Gastrocnemius medialis (tissue), 4 donors: ENCODE results near the gene SLC6A6. TPM values are rescaled to one million over a fixed set of nuclear protein-coding genes. Genes with fewer than 3 reads are reported as not detected.
"Not testable (repeated sequence)": the region's sequence is repeated elsewhere in the genome, so short reads cannot be mapped to it uniquely, and the experiment has no call there.

ENCODE experiments used
- ATAC-seq, 2 donors: fragments of 150-250 bp; one replicate each; pipeline ENCODE4 v1.9.1; 2016
- DNase-seq, 2 donors: peaks; one replicate each; pipeline ENCODE4 v3.0.0-alpha.2; 2019
- H3K27ac ChIP-seq, 4 donors: fragments of 200-600 bp; sonication (generic); 1 replicate in 1 of 4; 2 replicates in 3 of 4; pipeline ENCODE4 v1.5.1; 2016 to 2018; ENCODE audit warnings: mild to moderate bottlenecking in 2 of 4, moderate library complexity in 1 of 4
- H3K27me3 ChIP-seq, 3 donors: fragments of 200-600 bp; sonication (generic) in 2 of 3; 1 replicate in 1 of 3; 2 replicates in 2 of 3; pipeline versions ENCODE4 v1.5.1 to v1.6.0; 2016 to 2019; ENCODE audit warnings: mild to moderate bottlenecking in 1 of 3, moderate library complexity in 1 of 3
- H3K36me3 ChIP-seq, 2 donors: fragments of 200-600 bp; sonication (generic) in 1 of 2; one replicate each; pipeline ENCODE4 v1.5.1; 2017 to 2018
- H3K4me1 ChIP-seq, 2 donors: fragments of 200-600 bp; sonication (generic) in 1 of 2; one replicate each; pipeline ENCODE4 v1.5.1; 2016 to 2017; ENCODE audit warnings: mild to moderate bottlenecking in 2 of 2
- H3K4me3 ChIP-seq, 4 donors: fragments of 200-600 bp; sonication (generic) in 3 of 4; 1 replicate in 1 of 4; 2 replicates in 3 of 4; pipeline ENCODE4 v1.5.1; 2016 to 2019; ENCODE audit warnings: mild to moderate bottlenecking in 2 of 4
- H3K9me3 ChIP-seq, 3 donors: fragments of 200-600 bp; sonication (generic) in 2 of 3; 1 replicate in 1 of 3; 2 replicates in 2 of 3; pipeline ENCODE4 v1.5.1; 2016 to 2019
- CTCF ChIP-seq, 5 experiments: fragments of 450-650 bp in 3 of 5; fragments of 200-600 bp in 2 of 5; sonication (generic) in 2 of 5; IDR thresholded peaks in 4 of 5; conservative IDR thresholded peaks in 1 of 5; 1 replicate in 4 of 5; 2 replicates in 1 of 5; pipeline ENCODE4 v1.5.1; 2016 to 2019; ENCODE audit warnings: antibody characterized with exemption in 5 of 5, mild to moderate bottlenecking in 3 of 5, moderate library complexity in 3 of 5
- POLR2A ChIP-seq, 2 donors: fragments of 450-650 bp; IDR thresholded peaks; one replicate each; pipeline ENCODE4 v1.6.1; 2017; ENCODE audit warnings: antibody characterized with exemption in 2 of 2, mild to moderate bottlenecking in 2 of 2, moderate library complexity in 2 of 2
- in situ Hi-C, 4 donors: fragments of 200-750 bp; cut with MboI; loops; one replicate each; pipeline versions ENCODE4 v1.15.0 to v1.8.0; 2017; ENCODE audit warnings: low sequenced_read_pairs in 4 of 4
- intact Hi-C: fragments of 100-400 bp; cut with DNase I; formaldehyde crosslinking; loops from one replicate; pipeline ENCODE4 v1.15.1; 2023; ENCODE audit warnings: low total_unique reads
- total RNA-seq, 4 donors: library from RNA; depleted of rRNA; stranded (reverse); fragments of >200 nt; gene quantifications; one replicate each; pipeline versions ENCODE4 v1.1.0 to v1.2.3, GENCODE V29; 2016

Gene SLC6A6
- total RNA-seq, 4 donors from 2014 or later: 42.1 to 119 (median 88.7) TPM

- intact Hi-C loops (loop anchor here (2.0 to 5.0 kb wide), 4 partner anchors 18 to 112 kb away; no protein-coding TSS in a partner anchor), in situ Hi-C loops (no loop called here)
- Histone ChIP-seq H3K4me3 (no peak overlapping the region), H3K27ac (peak overlapping the region; percentile 74 to 89 (median 87)), H3K27me3 (no peaks in the 10 kb centered on the region), H3K9me3 (no peaks in the 10 kb centered on the region), H3K36me3 (no peaks in the 10 kb centered on the region), H3K4me1 (peaks cover 79 to 89% of the 10 kb centered on the region in 2 donors)
- no peak for TF ChIP-seq CTCF (IDR thresholded peaks at IDR 0.05 in 4 of 5, conservative IDR thresholded peaks at IDR 0.05 in 1 of 5)
- no peak for TF ChIP-seq POLR2A (IDR thresholded peaks at IDR 0.05)
- DNase-seq (peak; percentile 90 to 97), ATAC-seq (peak; percentile 82 to 83)
These were observed 32.2 kb downstream of the SLC6A6 start for GRCh38 chr3:14434498-14435151.

DNA sequence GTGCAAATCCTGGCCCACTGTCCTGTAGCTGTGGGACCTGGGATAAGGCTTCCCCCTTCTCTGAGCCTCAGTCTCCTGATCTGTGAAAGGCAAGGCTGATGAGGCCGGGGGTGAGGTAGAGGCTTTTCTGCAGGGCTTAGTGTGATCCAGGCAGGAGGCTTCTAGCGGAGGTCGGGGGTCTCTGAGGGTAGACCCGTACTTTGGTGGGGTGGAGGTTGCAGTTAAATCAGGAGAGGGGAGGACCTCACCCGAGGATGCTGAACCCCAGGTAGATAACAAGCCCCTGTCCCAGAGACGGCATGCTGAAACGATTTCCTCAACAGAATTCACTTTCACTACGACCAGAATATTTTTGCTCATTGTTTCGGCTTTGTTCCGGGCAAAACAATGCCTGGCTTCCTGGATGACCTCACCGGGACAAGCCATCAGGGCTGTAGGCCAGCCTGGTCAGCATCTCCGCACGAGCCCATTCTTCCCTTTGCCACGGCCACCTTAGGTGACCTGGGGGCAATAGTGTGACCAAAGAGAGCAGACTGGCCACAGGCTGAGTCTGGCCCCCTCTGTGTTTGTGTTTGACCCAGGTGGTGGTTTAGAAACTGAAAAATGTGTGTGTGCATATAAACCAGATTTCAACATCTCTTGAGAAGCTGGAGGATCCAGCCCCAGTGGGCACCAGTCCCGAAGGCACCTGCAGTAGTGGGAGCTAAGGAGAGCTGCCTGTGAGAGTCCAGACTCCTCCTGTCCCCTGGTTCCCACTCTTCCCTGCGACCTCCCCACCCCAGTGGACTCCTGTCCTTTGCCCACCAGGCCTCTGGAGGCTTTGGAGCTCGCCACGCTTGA is 33.0 kb downstream of the SLC6A6 start:
- intact Hi-C loops: loop anchor here (2.0 kb wide), 2 partner anchors 17 to 113 kb away; no protein-coding TSS in a partner anchor
- H3K9me3 ChIP-seq: no peaks in the 10 kb centered on the region
- H3K4me1 ChIP-seq: peaks cover 81 to 91% of the 10 kb centered on the region in 2 donors
- DNase-seq: no peak
- TF ChIP-seq CTCF (IDR thresholded peaks at IDR 0.05 in 4 of 5, conservative IDR thresholded peaks at IDR 0.05 in 1 of 5) (no peak), POLR2A (IDR thresholded peaks at IDR 0.05) (no peak)
- ATAC-seq: no peak
- in situ Hi-C loops: no loop called here
- H3K27ac ChIP-seq: peak overlapping the region; percentile 74 to 89 (median 87)
- no peaks in the 10 kb centered on the region for H3K36me3 ChIP-seq
- H3K27me3 ChIP-seq: no peaks in the 10 kb centered on the region
- no peak overlapping the region for H3K4me3 ChIP-seq

GRCh38 chr3:14436954-14437281 is 34.5 kb downstream of the SLC6A6 start:
- peak overlapping the region in 2 of 4 donors; percentile 12 to 85 for H3K27ac ChIP-seq
- no peak overlapping the region for H3K4me3 ChIP-seq
- H3K27me3 ChIP-seq: no peaks in the 10 kb centered on the region
- TF ChIP-seq CTCF (IDR thresholded peaks at IDR 0.05 in 4 of 5, conservative IDR thresholded peaks at IDR 0.05 in 1 of 5) (no peak), POLR2A (IDR thresholded peaks at IDR 0.05) (no peak)
- no peaks in the 10 kb centered on the region for H3K9me3 ChIP-seq
- intact Hi-C loops (no loop called here), in situ Hi-C loops (no loop called here)
- H3K36me3 ChIP-seq: no peaks in the 10 kb centered on the region
- ATAC-seq: no peak
- H3K4me1 ChIP-seq: peaks cover 79 to 81% of the 10 kb centered on the region in 2 donors
- no peak for DNase-seq

- intact Hi-C loops, H3K36me3 ChIP-seq, in situ Hi-C loops, ATAC-seq, H3K4me3 ChIP-seq, H3K27me3 ChIP-seq, H3K9me3 ChIP-seq, H3K27ac ChIP-seq, DNase-seq: not testable (repeated sequence)
- H3K4me1 ChIP-seq: peaks cover 72 to 73% of the 10 kb centered on the region in 2 donors
These were observed 35.3 kb downstream of the SLC6A6 start for GRCh38 chr3:14437705-14438104.

GRCh38 chr3:14438262-14438661 is 35.9 kb downstream of the SLC6A6 start:
- DNase-seq (no peak), ATAC-seq (no peak)
- peaks cover 0 to under 1% of the 10 kb centered on the region in 2 donors for H3K36me3 ChIP-seq
- in situ Hi-C loops (no loop called here), intact Hi-C loops (no loop called here)
- H3K27me3 ChIP-seq: no peaks in the 10 kb centered on the region
- TF ChIP-seq CTCF (IDR thresholded peaks at IDR 0.05 in 4 of 5, conservative IDR thresholded peaks at IDR 0.05 in 1 of 5) (no peak), POLR2A (IDR thresholded peaks at IDR 0.05) (no peak)
- peak overlapping the region in 2 of 4 donors; percentile 22 to 32 for H3K27ac ChIP-seq
- peaks cover 66 to 68% of the 10 kb centered on the region in 2 donors for H3K4me1 ChIP-seq
- H3K9me3 ChIP-seq: no peaks in the 10 kb centered on the region
- H3K4me3 ChIP-seq: no peak overlapping the region
